ENCODE results near the gene PCBP3.

DNA sequence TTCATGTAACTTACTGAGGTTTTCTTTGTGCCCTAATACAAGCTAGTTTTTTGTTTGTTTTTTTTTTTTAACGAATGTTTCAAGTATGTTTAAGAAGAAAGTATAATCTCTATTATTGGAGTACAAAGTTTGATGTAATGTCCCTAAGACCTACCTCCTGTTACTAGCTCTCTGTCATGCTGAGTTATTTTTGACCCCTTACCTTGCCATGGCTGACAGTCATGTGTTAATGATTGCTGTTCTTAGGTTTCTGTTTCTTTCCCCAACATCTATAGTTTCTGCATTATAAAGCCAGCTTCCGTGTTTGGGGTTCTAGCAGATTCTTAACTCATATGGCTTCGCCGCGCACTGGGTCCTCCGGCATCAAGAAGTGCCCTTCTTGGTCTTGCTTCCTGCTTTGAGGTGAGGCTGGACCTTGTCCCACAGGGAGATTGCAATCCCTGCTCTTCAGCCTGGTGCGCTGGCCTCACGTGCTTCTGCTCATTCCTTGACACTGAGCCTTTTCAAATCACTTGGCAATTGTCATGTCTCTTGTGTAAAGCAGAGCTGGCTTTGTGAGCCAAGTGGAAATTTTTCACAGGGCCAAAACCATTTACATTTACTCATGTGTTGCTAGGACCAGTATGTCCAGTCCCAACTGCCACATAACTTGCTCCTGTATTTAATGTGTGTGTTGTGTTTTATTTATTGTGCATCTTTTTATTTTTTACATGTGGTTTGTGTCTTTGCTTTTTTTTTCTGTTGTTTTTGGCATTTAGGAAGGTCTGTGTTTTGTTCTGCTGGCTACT lies 203.0 kb downstream of the PCBP3 start:
- no peak for TF ChIP-seq TAF1 (IDR thresholded peaks at IDR 0.05; ENCODE audit: low read depth)
- TF ChIP-seq, protein P1, sequence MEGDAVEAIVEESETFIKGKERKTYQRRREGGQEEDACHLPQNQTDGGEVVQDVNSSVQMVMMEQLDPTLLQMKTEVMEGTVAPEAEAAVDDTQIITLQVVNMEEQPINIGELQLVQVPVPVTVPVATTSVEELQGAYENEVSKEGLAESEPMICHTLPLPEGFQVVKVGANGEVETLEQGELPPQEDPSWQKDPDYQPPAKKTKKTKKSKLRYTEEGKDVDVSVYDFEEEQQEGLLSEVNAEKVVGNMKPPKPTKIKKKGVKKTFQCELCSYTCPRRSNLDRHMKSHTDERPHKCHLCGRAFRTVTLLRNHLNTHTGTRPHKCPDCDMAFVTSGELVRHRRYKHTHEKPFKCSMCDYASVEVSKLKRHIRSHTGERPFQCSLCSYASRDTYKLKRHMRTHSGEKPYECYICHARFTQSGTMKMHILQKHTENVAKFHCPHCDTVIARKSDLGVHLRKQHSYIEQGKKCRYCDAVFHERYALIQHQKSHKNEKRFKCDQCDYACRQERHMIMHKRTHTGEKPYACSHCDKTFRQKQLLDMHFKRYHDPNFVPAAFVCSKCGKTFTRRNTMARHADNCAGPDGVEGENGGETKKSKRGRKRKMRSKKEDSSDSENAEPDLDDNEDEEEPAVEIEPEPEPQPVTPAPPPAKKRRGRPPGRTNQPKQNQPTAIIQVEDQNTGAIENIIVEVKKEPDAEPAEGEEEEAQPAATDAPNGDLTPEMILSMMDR (IDR thresholded peaks at IDR 0.05; ENCODE audit: poor library complexity, severe bottlenecking), result no peak

Measured in neural cell (in vitro differentiated cells).